PC-9 (cell line): ENCODE data around the gene LILRB4. TPM values are rescaled to one million over a fixed set of nuclear protein-coding genes. Genes with fewer than 3 reads are reported as not detected.

Experiments used
- BruUV-seq: library from RNA; stranded (reverse); fragments of 400-500 nt; replicated peaks from 2 replicates; lab custom pipeline; 2021; lab: Mats Ljungman, UMichigan
- CTCF ChIA-PET: fragments of 300-600 bp; sonication (Branson Sonifier 250); formaldehyde crosslinking; loops from one replicate; lab custom pipeline; 2022; ENCODE audit warnings: antibody characterized with exemption; lab: Charles Lee
- POLR2A ChIA-PET: fragments of 300-600 bp; sonication (Branson Sonifier 250); formaldehyde crosslinking; loops from one replicate; lab custom pipeline; 2022; ENCODE audit warnings: antibody characterized with exemption; ENCODE audit not compliant: unreplicated experiment; lab: Charles Lee
- DNase-seq, 2 experiments: peaks; one replicate each; pipeline versions ENCODE4 v3.0.0 to v3.0.0-alpha.2; 2015 to 2022; ENCODE audit warnings: mixed read lengths in 1 of 2
- H2AFZ ChIP-seq: fragments of 200-600 bp; sonication (generic); 2 replicates; pipeline ENCODE4 v1.8.1; 2017; ENCODE audit warnings: antibody characterized with exemption
- H3F3A ChIP-seq: fragments of 200-600 bp; sonication (generic); 2 replicates; pipeline ENCODE4 v1.8.1; 2017; ENCODE audit warnings: antibody characterized with exemption, mild to moderate bottlenecking, low read depth; ENCODE audit not compliant: insufficient read depth
- H3K27ac ChIP-seq: fragments of 200-600 bp; sonication (generic); 2 replicates; pipeline ENCODE4 v1.6.1; 2016; ENCODE audit warnings: mixed run types
- H3K27me3 ChIP-seq: fragments of 200-600 bp; sonication (generic); 2 replicates; pipeline ENCODE4 v1.6.1; 2016; ENCODE audit warnings: low read depth, mixed run types; ENCODE audit not compliant: insufficient read depth
- H3K36me3 ChIP-seq: fragments of 200-600 bp; sonication (generic); 2 replicates; pipeline ENCODE4 v1.6.1; 2016; ENCODE audit warnings: low read depth, mixed run types
- H3K4me1 ChIP-seq: fragments of 200-600 bp; sonication (generic); replicated peaks from 2 replicates; pipeline ENCODE4 v1.6.1; 2016; ENCODE audit warnings: mixed run types; ENCODE audit not compliant: insufficient read depth
- H3K4me2 ChIP-seq: fragments of 200-600 bp; sonication (generic); 2 replicates; pipeline ENCODE4 v1.6.1; 2017; ENCODE audit warnings: mixed run types
- H3K4me3 ChIP-seq: fragments of 200-600 bp; sonication (generic); 2 replicates; pipeline ENCODE4 v1.6.1; 2016; ENCODE audit warnings: mixed run types
- H3K79me2 ChIP-seq: fragments of 200-600 bp; sonication (generic); 2 replicates; pipeline ENCODE4 v1.6.1; 2017; ENCODE audit warnings: low read depth, mixed run types
- H3K9me2 ChIP-seq: fragments of 200-600 bp; sonication (generic); 2 replicates; pipeline ENCODE4 v1.8.1; 2017; ENCODE audit warnings: mild to moderate bottlenecking; ENCODE audit not compliant: insufficient read depth
- H3K9me3 ChIP-seq: fragments of 200-600 bp; sonication (generic); 2 replicates; pipeline ENCODE4 v1.8.1; 2016; ENCODE audit warnings: low read depth; ENCODE audit not compliant: insufficient read depth
- H4K20me1 ChIP-seq: fragments of 200-600 bp; sonication (generic); 2 replicates; pipeline ENCODE4 v1.8.1; 2017; ENCODE audit not compliant: insufficient read depth
- EZH2 ChIP-seq: fragments of 200-600 bp; sonication (generic); IDR thresholded peaks from 2 replicates; pipeline ENCODE4 v1.8.0; 2017; ENCODE audit warnings: antibody characterized with exemption, low read depth
- intact Hi-C: fragments of 100-400 bp; cut with micrococcal nuclease; formaldehyde crosslinking; loops from one replicate; pipeline ENCODE4 v1.10.0; 2022; ENCODE audit not compliant: unreplicated experiment
- total RNA-seq: library from RNA; stranded (reverse); gene quantifications from 2 replicates; pipeline ENCODE4 v1.2.3, GENCODE V29; 2021
- TF ChIP-seq, protein P1 (sequence below): fragments of 200-600 bp; sonication (generic); conservative IDR thresholded peaks from 2 replicates; pipeline ENCODE4 v1.6.1; 2017; ENCODE audit warnings: mixed run types, antibody characterized with exemption, mild to moderate bottlenecking, moderate library complexity

LILRB4 gene
- total RNA-seq, 1 experiment from 2014 or later, result not detected

GRCh38 chr19:54644056-54644455 is 18.7 kb upstream of the LILRB4 start:
- no peaks in the 10 kb centered on the region for H3K36me3 ChIP-seq
- ChIA-PET POLR2A (no interaction called here), CTCF (no interaction called here)
- H3K79me2 ChIP-seq, result no peaks in the 10 kb centered on the region
- no peaks in the 10 kb centered on the region for H3F3A ChIP-seq
- no peak overlapping the region for H2AFZ ChIP-seq
- no peak overlapping the region for H3K4me2 ChIP-seq
- H3K27ac ChIP-seq, result no peak overlapping the region
- peaks cover 91% of the 10 kb centered on the region for H3K27me3 ChIP-seq
- intact Hi-C loops, result no loop called here
- no peaks in the 10 kb centered on the region for H3K9me3 ChIP-seq
- DNase-seq, result no peak
- H4K20me1 ChIP-seq, result no peaks in the 10 kb centered on the region; the same call in 1 of the 2 replicates
- H3K4me1 ChIP-seq, result no peaks in the 10 kb centered on the region
- no peak overlapping the region for H3K4me3 ChIP-seq
- H3K9me2 ChIP-seq, result no peaks in the 10 kb centered on the region
- BruUV-seq, result no TSS peak
- TF ChIP-seq EZH2, result no peak
- TF ChIP-seq, protein P1, sequence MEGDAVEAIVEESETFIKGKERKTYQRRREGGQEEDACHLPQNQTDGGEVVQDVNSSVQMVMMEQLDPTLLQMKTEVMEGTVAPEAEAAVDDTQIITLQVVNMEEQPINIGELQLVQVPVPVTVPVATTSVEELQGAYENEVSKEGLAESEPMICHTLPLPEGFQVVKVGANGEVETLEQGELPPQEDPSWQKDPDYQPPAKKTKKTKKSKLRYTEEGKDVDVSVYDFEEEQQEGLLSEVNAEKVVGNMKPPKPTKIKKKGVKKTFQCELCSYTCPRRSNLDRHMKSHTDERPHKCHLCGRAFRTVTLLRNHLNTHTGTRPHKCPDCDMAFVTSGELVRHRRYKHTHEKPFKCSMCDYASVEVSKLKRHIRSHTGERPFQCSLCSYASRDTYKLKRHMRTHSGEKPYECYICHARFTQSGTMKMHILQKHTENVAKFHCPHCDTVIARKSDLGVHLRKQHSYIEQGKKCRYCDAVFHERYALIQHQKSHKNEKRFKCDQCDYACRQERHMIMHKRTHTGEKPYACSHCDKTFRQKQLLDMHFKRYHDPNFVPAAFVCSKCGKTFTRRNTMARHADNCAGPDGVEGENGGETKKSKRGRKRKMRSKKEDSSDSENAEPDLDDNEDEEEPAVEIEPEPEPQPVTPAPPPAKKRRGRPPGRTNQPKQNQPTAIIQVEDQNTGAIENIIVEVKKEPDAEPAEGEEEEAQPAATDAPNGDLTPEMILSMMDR, result no peak

DNA sequence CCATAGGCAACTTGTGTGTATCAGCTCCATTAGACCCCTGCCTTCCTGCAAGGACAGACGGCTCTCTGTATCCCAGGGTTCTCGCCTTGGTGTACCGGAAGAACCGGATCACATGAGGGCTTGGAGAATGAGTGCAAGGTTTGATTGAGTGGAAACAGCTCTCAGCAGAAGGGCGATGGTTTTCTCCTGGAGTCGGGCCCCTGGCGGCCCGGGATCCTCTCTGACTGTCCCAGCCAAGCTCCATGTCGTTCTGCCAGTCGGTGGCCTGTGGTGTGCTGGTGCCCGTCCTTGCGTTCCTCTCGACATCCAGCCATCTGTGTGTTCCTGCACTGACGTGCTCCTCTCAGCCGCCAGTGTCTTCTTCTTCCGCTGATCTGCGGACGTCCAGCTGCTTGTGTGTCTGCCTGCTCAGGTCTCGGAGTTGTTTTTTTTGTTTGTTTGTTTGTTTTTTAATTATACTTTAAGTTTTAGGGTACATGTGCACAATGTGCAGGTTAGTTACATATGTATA is 16.4 kb upstream of the LILRB4 start:
- peaks cover 70% of the 10 kb centered on the region for H3K27me3 ChIP-seq
- H3F3A ChIP-seq, result no peaks in the 10 kb centered on the region
- no peaks in the 10 kb centered on the region for H3K4me1 ChIP-seq
- no TSS peak for BruUV-seq
- no peak overlapping the region for H3K27ac ChIP-seq
- H3K4me2 ChIP-seq, result no peak overlapping the region
- ChIA-PET POLR2A (no interaction called here), CTCF (interaction anchor here (0.6 kb wide), 1 partner anchor 857 kb away, joined by 4 read pairs; no protein-coding TSS in a partner anchor)
- H2AFZ ChIP-seq, result no peak overlapping the region
- H3K9me2 ChIP-seq, result no peaks in the 10 kb centered on the region
- intact Hi-C loops, result no loop called here
- H3K4me3 ChIP-seq, result no peak overlapping the region
- H3K36me3 ChIP-seq, result no peaks in the 10 kb centered on the region
- H3K9me3 ChIP-seq, result no peaks in the 10 kb centered on the region
- no peaks in the 10 kb centered on the region for H3K79me2 ChIP-seq
- no peak for TF ChIP-seq EZH2
- TF ChIP-seq, protein P1, result no peak
- no peak for DNase-seq
- H4K20me1 ChIP-seq, result no peaks in the 10 kb centered on the region

- Histone ChIP-seq H4K20me1 (0 out of 2 replicates have a peak, but pooled peaks cover 4% of the 10 kb centered on the region), H3K9me3 (no peaks in the 10 kb centered on the region), H3K36me3 (no peaks in the 10 kb centered on the region), H3K4me2 (no peak overlapping the region), H3F3A (no peaks in the 10 kb centered on the region), H3K27me3 (peaks cover 54% of the 10 kb centered on the region), H3K27ac (no peak overlapping the region), H3K4me1 (no peaks in the 10 kb centered on the region), H3K79me2 (no peaks in the 10 kb centered on the region), H2AFZ (no peak overlapping the region), H3K4me3 (no peak overlapping the region), H3K9me2 (no peaks in the 10 kb centered on the region)
- intact Hi-C loops, result no loop called here
- POLR2A ChIA-PET, result no interaction called here
- CTCF ChIA-PET, result no interaction called here
- no peak for DNase-seq
- no peak for TF ChIP-seq EZH2
- BruUV-seq, result no TSS peak
Observed at GRCh38 chr19:54648129-54648528, 14.7 kb upstream of the LILRB4 start.
